ENCODE data around the gene HECA. TPM values are rescaled to one million over a fixed set of nuclear protein-coding genes. Genes with fewer than 3 reads are reported as not detected.

Gene HECA
- polyA plus RNA-seq, 1 of the 3 experiments (the other 2 are of a cell fraction) = 1.6 TPM

DNA sequence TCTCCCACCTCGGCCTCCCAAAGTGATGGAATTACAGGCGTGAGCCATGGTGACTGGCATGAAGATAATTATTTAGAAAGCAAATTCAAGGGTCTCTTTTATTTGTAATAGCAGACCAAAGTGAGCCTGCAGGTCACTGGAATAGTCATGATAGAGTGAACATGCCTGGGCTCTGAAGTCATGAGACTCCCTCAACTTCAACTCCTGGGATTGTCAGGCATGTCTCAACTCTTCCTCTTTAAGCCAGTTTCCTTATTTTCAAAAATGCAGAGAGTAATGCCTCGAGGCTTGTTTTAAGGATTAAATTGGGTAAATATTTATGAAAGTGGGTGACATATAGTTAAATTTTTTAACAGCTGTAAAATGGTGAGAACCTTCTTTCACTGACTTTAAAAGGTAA lies 22.7 kb upstream of the HECA start:
- H3K27ac ChIP-seq (ENCODE audit: low read depth in 2 of 2, low read length in 1 of 2) = no peak overlapping the region
- H3K4me1 ChIP-seq (ENCODE audit: control insufficient read depth in 1 of 2, insufficient read depth in 2 of 2, low read depth in 1 of 2, low read length in 1 of 2) = no peaks in the 10 kb centered on the region; a peak in 2 of 4 replicates
- ChIA-PET POLR2A (no interaction called here), CTCF (no interaction called here)
- no peak overlapping the region for H3K4me2 ChIP-seq
- DNase-seq = no peak
- H3K9me2 ChIP-seq = no peaks in the 10 kb centered on the region
- no peak for TF ChIP-seq SIN3A (IDR thresholded peaks at IDR 0.05; ENCODE audit: borderline replicate concordance, low read depth, low read length)
- no peak for TF ChIP-seq FOXM1 (IDR thresholded peaks at IDR 0.05; ENCODE audit: low read depth)
- no peak for TF ChIP-seq RXRA (IDR thresholded peaks at IDR 0.05; ENCODE audit: borderline replicate concordance, low read depth)
- TF ChIP-seq YY1 (IDR thresholded peaks at IDR 0.05; ENCODE audit: low read depth) = no peak
- no peak for TF ChIP-seq NFIC (IDR thresholded peaks at IDR 0.05; ENCODE audit: borderline replicate concordance)
- no peak for TF ChIP-seq EP300 (IDR thresholded peaks at IDR 0.05; ENCODE audit: borderline replicate concordance in 1 of 2, low read depth in 1 of 2, low read length in 1 of 2)
- no peak for TF ChIP-seq TCF12 (IDR thresholded peaks at IDR 0.05)
- no peak for TF ChIP-seq POLR2AphosphoS5 (IDR thresholded peaks at IDR 0.05; ENCODE audit: low read depth, low read length)
- no peak for TF ChIP-seq RFX5 (IDR thresholded peaks at IDR 0.05; ENCODE audit: low read length)
- no peak for TF ChIP-seq TAF1 (IDR thresholded peaks at IDR 0.05; ENCODE audit: borderline replicate concordance, low read depth, low read length)
- TF ChIP-seq EZH2phosphoT487 (IDR thresholded peaks at IDR 0.05; ENCODE audit: borderline replicate concordance, low read depth) = no peak
- TF ChIP-seq, protein P1, sequence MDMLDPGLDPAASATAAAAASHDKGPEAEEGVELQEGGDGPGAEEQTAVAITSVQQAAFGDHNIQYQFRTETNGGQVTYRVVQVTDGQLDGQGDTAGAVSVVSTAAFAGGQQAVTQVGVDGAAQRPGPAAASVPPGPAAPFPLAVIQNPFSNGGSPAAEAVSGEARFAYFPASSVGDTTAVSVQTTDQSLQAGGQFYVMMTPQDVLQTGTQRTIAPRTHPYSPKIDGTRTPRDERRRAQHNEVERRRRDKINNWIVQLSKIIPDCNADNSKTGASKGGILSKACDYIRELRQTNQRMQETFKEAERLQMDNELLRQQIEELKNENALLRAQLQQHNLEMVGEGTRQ (IDR thresholded peaks at IDR 0.05; ENCODE audit: borderline replicate concordance, low read depth, low read length) = no peak
- no peak for TF ChIP-seq TEAD4 (IDR thresholded peaks at IDR 0.05; ENCODE audit: borderline replicate concordance, insufficient read depth)
- TF ChIP-seq ELF1 (IDR thresholded peaks at IDR 0.05) = no peak
- TF ChIP-seq, protein P2, sequence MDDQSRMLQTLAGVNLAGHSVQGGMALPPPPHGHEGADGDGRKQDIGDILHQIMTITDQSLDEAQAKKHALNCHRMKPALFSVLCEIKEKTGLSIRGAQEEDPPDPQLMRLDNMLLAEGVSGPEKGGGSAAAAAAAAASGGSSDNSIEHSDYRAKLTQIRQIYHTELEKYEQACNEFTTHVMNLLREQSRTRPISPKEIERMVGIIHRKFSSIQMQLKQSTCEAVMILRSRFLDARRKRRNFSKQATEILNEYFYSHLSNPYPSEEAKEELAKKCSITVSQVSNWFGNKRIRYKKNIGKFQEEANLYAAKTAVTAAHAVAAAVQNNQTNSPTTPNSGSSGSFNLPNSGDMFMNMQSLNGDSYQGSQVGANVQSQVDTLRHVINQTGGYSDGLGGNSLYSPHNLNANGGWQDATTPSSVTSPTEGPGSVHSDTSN (IDR thresholded peaks at IDR 0.05) = no peak
- TF ChIP-seq GABPA (IDR thresholded peaks at IDR 0.05; ENCODE audit: low read depth) = no peak
- TF ChIP-seq CHD2 (IDR thresholded peaks at IDR 0.05; ENCODE audit: low read length, partially characterized antibody) = no peak
- TF ChIP-seq, protein P3, sequence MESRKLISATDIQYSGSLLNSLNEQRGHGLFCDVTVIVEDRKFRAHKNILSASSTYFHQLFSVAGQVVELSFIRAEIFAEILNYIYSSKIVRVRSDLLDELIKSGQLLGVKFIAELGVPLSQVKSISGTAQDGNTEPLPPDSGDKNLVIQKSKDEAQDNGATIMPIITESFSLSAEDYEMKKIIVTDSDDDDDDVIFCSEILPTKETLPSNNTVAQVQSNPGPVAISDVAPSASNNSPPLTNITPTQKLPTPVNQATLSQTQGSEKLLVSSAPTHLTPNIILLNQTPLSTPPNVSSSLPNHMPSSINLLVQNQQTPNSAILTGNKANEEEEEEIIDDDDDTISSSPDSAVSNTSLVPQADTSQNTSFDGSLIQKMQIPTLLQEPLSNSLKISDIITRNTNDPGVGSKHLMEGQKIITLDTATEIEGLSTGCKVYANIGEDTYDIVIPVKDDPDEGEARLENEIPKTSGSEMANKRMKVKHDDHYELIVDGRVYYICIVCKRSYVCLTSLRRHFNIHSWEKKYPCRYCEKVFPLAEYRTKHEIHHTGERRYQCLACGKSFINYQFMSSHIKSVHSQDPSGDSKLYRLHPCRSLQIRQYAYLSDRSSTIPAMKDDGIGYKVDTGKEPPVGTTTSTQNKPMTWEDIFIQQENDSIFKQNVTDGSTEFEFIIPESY (IDR thresholded peaks at IDR 0.05; ENCODE audit: borderline replicate concordance, low read depth) = no peak
- TF ChIP-seq, protein P4, sequence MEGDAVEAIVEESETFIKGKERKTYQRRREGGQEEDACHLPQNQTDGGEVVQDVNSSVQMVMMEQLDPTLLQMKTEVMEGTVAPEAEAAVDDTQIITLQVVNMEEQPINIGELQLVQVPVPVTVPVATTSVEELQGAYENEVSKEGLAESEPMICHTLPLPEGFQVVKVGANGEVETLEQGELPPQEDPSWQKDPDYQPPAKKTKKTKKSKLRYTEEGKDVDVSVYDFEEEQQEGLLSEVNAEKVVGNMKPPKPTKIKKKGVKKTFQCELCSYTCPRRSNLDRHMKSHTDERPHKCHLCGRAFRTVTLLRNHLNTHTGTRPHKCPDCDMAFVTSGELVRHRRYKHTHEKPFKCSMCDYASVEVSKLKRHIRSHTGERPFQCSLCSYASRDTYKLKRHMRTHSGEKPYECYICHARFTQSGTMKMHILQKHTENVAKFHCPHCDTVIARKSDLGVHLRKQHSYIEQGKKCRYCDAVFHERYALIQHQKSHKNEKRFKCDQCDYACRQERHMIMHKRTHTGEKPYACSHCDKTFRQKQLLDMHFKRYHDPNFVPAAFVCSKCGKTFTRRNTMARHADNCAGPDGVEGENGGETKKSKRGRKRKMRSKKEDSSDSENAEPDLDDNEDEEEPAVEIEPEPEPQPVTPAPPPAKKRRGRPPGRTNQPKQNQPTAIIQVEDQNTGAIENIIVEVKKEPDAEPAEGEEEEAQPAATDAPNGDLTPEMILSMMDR (IDR thresholded peaks at IDR 0.05) = no peak
- H2AFZ ChIP-seq (ENCODE audit: low read depth) = no peak overlapping the region
- no peak overlapping the region for H3K4me3 ChIP-seq (ENCODE audit: low read depth in 2 of 2, low read length in 1 of 2)
- 8% methylated on average over 3 of the region's 3 CpGs for WGBS (ENCODE audit: low lambda C conversion rate)
- H4K20me1 ChIP-seq (ENCODE audit: insufficient read depth) = no peaks in the 10 kb centered on the region
- no peaks in the 10 kb centered on the region for H3K36me3 ChIP-seq (replicated peaks in 1 of 2; ENCODE audit: control insufficient read depth in 1 of 2, insufficient read depth in 2 of 2, low read length in 1 of 2)
- H3F3A ChIP-seq (replicated peaks; ENCODE audit: insufficient read depth) = no peaks in the 10 kb centered on the region
- no peaks in the 10 kb centered on the region; the same call in 1 of the 2 replicates for H3K9me3 ChIP-seq
- no peak overlapping the region for H3K9ac ChIP-seq
- H3K27me3 ChIP-seq (ENCODE audit: insufficient read depth) = no peaks in the 10 kb centered on the region
- H3K79me2 ChIP-seq (ENCODE audit: insufficient read depth) = no peaks in the 10 kb centered on the region
